ENCODE results near the gene TAGLN.

Gene TAGLN
- total RNA-seq = 8.4 to 8.5 reads per million in 2 donors

- DNase-seq = no peak
These were observed at the start of gene TAGLN for GRCh38 chr11:117199053-117199915. TAGLN (plus strand) TSS chr11:117199370; CDS start chr11:117203014, 3,644 bp downstream.

- no peak for DNase-seq
These were observed 47.1 kb upstream of the TAGLN start for GRCh38 chr11:117152066-117152465.

DNA sequence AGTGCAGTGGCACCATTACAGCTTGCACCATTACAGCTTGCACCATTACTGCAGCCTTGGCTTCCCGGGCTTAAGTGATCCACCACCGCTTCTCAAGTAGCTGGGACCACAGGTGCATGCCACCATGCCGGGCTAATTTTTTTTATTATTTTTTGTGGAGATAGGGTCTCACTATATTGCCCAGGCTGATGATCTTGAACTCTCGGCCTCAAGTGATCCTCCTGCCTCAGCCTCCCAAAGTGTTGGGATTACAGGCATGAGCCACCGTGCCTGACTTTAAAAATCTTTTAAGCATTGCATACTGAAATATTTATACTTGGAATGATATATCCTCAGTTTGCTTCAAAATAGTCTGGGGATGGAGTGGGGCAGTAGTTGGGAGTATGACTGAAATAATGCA lies 44.7 kb upstream of the TAGLN start:
- DNase-seq = no peak

- no peak for DNase-seq
These were observed 41.7 kb upstream of the TAGLN start for GRCh38 chr11:117157507-117157906.

GRCh38 chr11:117159892-117160291 lies 39.3 kb upstream of the TAGLN start:
- DNase-seq = no peak

DNA sequence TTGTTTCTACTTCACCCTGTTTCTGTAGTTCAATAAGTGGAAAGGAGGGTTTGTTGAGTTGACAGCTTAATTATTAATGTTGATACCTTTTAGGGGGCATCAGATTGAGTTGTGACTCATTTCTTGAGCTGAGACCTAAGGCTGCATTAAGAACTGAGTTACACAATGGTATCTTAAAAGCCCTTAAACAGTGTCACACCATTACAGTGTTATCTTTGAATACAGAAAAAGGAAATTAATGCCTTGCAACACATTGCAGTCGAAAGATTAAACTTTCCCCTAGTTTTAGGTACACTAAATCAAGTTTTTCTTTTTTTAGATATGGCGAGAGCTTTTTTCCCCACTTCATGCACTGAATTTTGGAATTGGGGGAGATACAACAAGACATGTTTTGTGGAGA lies 38.3 kb upstream of the TAGLN start:
- no peak for DNase-seq

GRCh38 chr11:117166491-117166890 lies 32.7 kb upstream of the TAGLN start:
- DNase-seq = no peak

DNA sequence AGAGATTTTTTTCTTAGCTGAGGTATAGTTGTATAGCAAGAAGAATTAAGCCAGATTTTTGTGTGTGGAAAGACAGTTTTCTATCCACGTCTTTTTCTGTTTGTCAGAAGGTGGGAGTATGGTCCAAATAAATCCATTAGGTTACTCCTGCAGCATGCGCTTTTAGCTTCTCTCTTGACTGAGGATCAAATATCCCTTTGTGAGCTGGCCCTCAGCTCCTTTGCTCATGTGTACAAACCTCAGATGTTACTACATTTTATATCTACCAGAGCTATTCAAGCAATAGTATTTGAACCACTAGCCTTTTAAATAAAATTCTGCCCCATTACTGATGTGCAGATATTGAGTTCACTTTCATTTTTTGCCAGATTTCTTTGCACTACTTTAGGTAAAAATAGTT lies 29.4 kb upstream of the TAGLN start:
- DNase-seq = no peak

- DNase-seq = no peak
These were observed 29.0 kb upstream of the TAGLN start for GRCh38 chr11:117170210-117170609.

GRCh38 chr11:117171007-117171403 lies 28.2 kb upstream of the TAGLN start:
- DNase-seq = no peak

DNA sequence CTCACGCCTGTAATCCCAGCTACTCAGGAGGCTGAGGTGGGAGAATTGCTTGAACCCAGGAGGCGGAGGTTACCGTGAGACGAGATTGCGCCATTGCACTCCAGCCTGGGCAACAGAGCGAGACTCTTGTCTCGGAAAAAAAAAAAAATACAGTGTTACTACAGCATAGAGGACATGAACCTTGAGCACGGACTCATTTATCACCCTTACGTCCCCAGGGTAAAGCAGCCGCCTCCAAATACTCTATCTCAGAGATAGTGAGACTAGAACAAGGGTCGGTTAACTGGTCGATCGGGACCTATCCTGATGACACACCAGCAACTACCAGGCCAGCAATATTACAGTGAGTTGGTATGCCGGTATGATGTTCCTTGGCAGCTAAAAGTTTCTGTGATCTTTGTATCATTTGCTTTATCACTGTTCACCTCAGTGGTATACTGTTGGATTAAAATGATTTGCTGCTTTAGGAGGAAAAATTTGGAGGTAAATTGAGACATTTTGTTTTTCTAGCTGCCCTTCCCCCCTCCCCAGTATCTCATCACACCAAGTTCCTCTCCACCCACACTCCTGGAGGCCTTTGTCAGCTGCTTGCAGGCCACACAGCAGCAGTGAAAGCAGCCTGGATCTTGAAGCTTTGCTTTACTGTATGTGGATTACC lies 27.6 kb upstream of the TAGLN start:
- DNase-seq = no peak

GRCh38 chr11:117172724-117173421 lies 26.3 kb upstream of the TAGLN start:
- no peak for DNase-seq

DNA sequence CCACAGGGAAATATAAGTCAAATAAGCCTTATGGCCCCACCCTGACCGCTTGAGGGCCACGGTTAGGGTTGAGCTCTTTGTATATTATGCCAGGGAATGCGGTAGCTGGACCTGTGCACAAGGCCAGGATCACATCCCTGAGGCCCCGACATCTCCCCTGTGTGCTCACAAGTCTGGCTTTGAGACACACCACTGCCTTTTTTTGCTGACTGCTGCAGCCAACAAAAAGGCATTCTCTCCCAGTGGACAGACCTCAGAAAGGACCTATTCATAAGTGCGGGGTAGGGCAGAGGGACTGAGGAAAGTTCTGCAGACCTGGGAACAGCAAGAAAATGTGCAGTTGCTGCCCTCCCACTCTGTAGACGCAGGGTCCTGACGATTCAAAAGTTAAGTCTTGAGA lies 24.1 kb upstream of the TAGLN start:
- no peak for DNase-seq

- DNase-seq = no peak
These were observed 23.4 kb upstream of the TAGLN start for GRCh38 chr11:117175781-117176180.

GRCh38 chr11:117176186-117176585 lies 23.0 kb upstream of the TAGLN start:
- DNase-seq = no peak

DNA sequence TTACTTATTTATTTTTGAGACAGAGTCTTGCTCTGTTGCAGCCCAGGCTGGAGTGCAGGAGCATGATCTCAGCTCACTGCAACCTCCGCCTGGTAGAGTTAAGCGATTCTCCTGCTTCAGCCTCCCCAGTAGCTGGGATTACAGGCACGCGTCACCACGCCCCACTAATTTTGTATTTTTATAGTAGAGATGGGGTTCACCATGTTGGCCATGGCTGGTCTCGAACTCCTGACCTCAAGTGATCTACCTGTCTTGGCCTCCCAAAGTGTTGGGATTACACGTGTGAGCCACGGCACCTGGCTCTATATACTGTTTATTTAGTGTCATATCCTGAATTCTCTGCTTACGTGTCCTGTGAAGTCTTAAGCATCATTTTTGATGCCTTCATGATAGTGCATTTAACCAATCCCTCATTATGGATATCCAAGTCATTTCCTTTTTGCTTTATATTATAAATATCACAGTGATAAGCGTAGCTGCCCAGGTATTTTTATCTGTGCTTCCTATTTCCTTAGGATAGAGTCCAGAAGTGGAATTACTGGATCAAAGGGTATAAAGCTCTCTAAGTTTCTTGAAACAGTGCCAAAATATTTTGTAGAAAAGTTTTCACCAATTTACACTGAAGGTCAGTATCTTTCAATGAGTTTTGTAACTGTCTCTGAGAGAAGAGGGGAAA lies 21.5 kb upstream of the TAGLN start:
- no peak for DNase-seq

- DNase-seq = peak; percentile 81
These were observed 20.7 kb upstream of the TAGLN start, which contains the start of gene SIDT2 for GRCh38 chr11:117178210-117179034. SIDT2 (plus strand) TSS chr11:117178743; CDS start chr11:117179264, 521 bp downstream.

DNA sequence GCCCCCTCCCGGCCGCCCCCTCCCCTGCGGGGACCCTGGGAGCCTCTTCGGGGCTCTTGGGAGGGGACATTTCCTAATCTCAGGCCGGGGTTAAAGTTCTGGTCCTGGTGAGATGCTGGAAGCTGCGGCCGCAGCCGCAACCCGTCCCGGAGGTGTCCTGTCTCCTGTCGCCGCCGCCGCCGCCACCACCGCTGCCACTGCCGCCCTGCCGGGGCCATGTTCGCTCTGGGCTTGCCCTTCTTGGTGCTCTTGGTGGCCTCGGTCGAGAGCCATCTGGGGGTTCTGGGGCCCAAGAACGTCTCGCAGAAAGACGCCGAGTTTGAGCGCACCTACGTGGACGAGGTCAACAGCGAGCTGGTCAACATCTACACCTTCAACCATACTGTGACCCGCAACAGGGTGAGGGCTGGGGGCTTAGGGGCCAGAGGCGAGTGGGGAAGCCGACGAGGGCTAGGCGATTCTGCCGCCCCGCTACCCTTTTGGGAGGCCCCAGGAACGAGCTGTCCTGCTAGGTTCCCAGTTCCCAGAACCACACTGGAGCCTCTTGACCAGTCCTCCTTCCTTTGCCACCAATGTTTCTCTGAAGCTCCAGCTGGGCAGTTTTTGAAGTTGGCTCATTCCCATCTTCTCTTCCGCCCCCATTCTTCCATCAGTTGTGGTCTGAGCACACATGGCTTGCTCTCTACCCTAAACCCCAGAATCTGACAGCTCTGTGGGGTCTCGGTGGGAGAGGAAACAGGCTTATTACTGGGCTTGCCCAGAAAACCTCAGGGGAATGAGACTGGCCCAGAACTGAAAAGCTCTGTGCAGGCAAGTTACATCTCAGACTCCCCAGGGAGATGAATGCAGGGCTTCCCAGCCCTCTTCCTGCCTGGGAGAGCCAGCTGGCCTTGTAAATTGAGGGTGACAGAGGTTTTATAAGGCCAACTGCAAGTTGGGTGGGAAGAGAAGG lies 19.8 kb upstream of the TAGLN start:
- DNase-seq = peak; percentile 41

- DNase-seq = no peak
These were observed 19.1 kb upstream of the TAGLN start for GRCh38 chr11:117180020-117180419.
